HG03571 (cell line): ENCODE results near the gene CHFR.
"Not testable (repeated sequence)": the region's sequence is repeated elsewhere in the genome, so short reads cannot be mapped to it uniquely, and the experiment has no call there.

ENCODE experiments used
- ATAC-seq: cut with Tn5 transposase; IDR thresholded peaks from one replicate; pipeline ENCODE4 v1.9.1; 2021; ENCODE audit not compliant: unreplicated experiment

CHFR gene

DNA sequence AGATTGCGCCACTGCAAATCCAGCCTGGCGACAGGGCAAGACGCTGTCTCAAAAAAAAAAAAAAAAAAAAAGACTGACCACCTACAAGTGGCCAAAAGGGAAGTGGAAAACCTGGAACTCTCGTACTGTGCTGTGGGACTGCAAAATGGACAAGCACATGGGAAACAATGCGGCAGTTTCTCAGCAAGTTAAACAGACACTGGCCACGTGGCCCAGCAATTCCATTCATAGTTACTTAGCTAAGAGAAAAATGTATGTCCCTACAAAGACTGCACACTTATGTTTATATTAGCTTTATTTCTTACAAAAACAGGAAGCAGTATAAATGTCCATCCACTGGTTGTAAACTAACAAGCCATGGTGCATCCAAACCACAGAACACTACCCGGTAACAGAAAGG lies 5.6 kb downstream of the CHFR start:
- no peak for ATAC-seq

DNA sequence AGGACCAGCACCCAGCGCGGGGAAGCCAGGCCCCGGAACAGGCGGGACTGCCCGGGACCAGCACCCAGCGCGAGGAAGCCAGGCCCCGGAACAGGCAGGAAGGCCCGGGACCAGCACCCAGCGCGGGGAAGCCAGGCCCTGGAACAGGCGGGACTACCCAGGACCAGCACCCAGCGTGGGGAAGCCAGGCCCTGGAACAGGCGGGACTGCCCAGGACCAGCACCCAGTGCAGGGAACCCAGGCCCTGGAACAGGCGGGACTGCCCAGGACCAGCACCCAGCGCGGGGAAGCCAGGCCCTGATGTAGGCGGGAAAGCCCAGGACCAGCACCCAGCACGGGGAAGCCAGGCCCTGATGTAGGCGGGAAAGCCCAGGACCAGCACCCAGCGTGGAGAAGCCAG lies 12.8 kb downstream of the CHFR start:
- not testable (repeated sequence) for ATAC-seq

DNA sequence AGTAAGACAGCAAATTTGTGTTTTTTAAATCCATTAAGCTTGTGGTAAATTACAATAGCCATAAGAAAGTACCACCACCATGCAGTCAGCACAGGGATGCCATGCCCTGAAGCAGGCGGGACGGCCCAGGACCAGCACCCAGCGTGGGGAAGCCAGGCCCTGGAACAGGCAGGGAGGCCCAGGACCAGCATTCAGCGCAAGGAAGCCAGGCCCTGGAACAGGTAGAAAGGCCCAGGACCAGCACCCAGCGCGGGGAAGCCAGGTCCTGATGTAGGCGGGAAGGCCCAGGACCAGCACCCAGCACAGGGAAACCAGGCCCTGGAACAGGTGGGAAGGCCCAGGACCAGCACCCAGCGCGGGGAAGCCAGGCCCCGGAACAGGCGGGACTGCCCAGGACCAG lies 13.2 kb downstream of the CHFR start:
- ATAC-seq, result no peak

DNA sequence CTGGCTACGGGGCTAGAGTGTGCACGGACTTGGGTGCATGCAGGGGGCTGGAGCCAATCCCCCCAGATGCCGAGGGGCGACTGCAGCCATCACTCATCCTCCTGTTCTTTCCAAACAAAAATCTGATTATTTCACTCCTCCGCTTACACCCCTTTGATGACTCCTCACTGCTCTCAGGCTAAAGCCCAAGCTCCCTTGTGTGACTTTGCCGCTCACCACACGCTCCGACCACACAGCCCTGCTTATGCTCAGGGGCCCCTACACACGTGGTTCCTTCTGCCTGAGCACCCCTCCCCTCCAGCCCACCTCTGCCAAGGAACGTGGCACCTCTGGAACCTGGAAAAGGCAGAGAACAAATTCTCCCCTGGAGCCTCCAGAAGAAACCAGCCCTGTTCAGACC lies 13.7 kb downstream of the CHFR start:
- ATAC-seq, result no peak

DNA sequence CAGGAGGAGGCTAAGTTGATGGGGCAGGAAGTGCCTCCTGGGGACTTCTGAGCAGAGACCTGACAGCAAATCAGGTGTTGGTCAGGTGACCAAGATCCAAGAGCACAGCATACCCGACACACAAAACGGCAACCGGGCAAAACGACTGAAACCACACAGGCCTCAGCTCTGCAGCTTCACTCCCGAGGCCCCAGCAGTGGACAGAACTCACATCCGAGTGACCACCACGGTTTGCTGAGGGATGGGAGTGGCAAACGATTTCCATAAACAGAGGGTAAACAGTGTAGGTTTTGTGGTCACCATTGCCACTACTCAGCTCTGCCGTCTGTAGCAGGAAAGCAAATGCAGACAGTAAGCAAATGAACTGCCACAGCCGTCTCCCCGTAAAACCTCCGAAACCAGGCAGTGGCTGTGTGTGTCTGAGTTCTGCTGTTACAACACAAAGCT lies 14.4 kb downstream of the CHFR start:
- ATAC-seq, result no peak

DNA sequence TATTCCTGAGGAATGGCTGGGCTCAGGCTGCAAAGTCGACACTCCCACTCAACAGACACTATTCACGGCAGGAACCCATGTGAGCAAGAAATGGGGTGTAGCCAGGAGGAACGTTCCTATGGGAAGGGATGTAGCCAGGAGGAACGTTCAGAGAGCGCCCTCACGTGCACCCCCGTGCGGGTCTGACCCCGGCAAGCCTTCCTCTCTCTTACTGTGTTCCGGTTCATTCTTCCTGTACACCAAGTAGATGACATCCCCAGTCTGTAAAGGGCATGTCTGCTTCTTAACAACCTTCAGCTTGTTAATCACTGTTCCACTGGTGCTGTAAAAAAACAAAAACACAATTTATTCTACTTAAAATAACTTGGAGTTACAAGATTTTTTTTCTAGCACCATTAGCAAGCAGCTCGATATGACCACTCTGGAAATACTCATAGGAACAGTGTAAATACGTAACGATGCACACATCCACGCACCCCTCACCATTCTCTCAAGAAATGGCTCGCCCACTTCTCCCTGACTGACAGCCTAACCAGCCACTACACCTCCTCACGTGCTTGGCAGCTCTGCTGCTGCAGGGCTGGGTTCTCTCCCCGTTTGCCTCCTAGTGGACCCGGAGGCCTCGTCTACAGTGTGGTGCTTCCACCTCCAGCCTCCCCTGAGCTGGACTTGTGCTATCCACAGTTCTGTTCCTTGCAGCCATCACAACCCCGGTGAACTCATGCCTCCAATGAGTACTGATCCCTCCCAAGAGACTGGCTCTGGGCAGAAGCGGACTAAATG lies 15.1 kb downstream of the CHFR start:
- ATAC-seq, result no peak

DNA sequence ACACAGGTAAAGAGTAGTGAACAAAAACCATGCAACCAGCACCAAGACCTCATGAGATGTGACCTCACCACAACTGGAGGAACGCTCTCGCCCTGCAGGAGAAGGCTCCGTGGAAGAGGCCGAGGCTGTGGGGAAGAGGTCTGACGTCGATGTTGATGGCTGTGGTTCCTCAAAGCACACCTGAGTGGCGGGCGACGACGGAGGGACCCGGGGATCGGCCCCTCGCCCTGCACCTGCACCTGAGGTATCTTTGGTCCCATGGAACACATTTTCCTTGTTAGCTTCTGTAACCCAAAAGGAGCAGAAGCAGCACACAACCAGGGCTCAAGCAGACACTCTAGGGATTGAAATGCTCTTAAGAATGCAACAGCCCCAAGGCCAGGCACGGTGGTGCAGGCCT lies 17.9 kb downstream of the CHFR start:
- ATAC-seq, result no peak

DNA sequence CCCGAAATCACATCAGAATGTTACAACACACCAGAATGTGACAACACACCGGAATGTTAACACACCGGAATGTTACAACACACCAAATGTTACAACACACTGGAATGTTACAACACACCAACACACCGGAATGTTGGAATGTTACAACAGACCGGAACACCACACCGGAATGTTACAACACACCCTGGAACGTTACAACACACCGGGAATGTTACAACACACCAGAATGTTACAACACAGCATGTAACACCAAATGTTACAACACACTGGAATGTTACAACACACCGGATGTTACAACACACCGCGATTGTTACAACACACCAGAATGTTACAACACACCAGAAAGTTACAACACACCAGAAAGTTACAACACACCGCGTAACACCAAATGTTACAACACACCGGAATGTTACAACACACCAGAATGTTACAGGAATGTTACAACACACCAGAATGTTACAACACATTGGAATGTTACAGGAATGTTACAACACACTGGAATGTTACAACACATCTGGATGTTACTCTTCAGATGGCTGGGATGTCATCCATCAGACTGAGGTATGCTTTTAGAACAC lies 21.1 kb downstream of the CHFR start:
- ATAC-seq, result no peak

DNA sequence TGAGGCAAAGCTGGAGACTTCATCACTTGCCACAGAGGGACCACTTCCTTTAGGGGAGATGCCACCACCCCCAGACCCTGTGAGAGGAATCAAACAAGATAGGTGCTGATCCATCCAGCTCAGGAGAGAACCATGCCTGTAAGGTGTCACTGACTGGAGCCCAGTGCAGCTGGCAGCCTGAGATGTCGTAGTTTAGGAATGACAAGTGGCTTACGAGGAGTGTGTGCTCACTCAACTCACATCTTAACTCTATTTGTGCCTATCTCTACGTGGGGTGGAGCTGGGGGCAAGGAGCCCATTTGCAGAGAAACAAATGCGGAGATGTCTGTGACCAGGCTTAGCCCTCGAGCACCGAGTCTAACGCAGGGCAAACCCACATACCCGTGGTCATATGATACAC lies 25.8 kb downstream of the CHFR start:
- no peak for ATAC-seq

DNA sequence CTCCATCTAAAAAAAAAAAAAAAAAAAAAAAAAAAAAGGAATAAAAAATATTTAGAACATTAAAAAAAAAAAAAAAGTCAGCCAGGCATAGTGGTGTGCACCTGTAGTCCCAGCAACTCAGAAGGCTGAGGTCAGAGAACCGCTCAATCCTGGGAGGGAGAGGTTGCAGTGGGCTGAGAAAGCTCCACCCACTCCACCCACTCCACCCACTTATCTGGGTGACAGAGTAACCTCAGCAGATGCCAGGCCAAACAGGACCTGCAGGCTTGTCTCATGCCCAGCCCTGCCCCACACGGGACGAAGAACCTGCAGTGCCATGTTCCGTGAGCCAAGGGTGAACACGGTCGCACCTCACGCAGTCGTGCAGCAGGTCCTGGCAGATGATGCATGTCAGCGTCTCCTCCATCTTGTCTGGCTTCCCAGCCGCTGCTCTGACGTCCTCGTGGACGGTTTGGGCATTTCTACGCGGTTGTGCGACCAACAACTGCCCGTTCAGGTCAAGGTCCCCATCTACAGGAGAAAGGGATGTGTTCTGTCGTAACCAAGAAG lies 28.6 kb downstream of the CHFR start:
- ATAC-seq, result no peak

DNA sequence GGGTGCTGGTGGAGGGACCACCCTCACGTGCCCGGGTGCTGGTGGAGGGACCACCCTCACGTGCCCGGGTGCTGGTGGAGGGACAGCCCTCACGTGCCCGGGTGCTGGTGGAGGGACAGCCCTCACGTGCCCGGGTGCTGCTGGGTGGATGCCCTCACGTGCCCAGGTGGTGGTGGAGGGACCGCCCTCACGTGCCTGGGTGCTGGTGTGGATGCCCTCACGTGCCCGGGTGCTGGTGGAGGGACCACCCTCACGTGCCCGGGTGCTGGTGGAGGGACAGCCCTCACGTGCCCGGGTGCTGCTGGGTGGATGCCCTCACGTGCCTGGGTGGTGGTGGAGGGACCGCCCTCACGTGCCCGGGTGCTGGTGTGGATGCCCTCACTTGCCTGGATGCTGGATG lies 30.4 kb downstream of the CHFR start:
- ATAC-seq, result not testable (repeated sequence)

DNA sequence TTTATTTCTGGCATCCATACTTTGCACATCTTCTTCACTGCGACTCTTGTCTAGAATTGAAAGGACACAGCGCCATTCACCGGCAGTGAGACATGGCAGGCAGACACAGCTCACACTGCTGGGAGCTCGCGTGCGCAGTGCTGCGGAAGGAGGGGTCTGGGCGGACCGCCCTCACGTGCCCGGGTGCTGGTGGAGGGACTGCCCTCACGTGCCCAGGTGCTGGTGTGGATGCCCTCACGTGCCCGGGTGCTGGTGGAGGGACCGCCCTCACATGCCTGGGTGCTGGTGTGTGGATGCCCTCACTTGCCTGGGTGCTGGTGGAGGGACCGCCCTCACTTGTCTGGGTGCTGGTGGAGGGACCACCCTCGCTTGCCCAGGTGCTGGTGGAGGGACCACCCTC lies 30.8 kb downstream of the CHFR start:
- no peak for ATAC-seq

DNA sequence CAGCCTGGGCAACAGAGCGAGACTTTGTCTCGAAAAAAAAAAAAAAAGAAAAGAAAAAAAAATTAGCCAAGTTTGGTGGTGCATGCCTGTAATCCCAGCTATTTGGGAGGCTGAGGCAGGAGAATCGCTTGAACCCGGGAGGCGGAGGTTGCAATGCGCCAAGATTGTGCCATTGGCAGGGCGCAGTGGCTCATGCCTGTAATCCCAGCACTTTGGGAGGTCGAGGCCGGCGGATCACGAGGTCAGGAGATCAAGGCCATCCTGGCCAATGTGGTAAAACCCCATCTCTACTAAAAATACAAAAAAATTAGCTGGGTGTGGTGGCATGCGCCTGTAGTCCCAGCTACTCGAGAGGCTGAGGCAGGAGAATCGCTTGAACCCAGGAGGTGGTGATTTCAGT lies 32.2 kb downstream of the CHFR start:
- ATAC-seq, result not testable (repeated sequence)

DNA sequence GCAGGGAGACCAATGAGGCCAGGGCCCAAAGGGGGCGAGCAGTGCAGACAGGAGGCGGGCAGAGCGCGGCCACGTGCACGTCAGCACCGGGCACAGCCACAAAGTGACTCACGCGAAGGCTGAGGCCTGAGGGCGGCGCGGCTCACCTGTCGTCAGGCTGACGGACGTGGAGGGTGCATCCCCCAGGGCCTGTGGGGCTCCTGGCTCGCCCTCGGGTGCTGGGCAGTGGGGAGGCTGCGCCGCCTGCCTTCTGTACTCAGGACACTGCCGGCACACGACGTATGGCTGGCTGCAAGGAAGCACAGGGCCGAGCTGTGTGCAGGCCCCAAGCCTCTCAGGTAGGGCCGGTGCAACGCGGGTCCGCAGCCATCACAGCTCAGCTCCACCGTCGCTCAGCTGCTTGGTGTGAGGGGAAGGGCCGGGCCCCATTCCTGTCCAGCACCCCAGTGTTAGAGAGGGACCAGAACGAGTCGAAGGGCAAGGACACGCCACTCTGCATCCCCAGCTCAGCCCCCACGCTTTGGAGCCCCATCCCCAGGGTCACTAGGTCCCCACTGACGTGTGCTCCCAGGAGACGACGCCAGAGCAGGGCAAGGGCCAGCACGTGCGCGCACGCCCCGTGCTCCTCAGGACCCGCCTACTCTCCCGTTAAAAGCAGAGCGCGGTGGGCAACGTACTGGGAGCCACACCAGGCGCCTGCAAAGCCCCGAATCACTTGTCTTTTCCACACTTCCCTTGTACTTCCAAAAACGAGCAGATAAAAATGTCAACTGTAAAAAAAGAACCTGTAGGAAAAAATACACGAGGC lies 33.9 kb downstream of the CHFR start:
- no peak for ATAC-seq

DNA sequence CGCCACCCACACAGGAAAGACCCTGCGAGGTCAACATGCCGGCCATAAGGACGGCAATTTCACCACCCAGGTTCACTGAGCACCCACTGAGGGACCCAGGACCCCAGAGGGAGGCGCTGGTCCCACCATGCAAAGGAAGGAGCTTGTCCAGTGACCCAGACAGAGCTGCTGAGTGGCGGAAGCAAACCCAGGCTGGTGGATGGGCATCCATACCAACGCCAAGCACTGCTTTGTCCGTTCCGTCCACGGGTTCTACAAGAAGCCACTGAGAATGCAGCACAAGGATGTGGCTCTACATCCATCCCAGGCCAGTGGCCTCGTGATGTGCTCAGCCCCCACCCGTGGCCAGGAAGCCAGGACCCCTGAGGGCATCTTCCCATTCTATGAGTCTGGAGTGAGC lies 34.9 kb downstream of the CHFR start:
- no peak for ATAC-seq

DNA sequence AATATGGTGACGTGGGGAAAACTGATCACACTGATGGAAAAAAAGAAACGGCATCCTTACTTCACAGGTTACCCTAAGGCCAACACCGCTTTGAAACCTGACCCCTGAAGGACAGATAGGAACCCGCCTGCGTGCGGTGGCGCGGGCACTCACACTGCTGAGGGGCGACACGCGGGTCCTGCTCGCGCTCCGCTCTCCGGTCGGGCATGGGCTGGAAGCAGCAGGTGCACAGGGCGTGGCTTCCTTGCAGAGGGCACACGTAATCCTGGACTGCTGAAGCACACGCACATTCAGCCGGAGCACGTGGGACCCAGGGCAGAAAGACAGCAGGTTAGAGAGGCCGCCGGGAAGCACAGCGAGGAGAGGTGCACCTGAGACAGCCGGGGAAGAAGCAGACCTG lies 35.9 kb downstream of the CHFR start:
- ATAC-seq, result no peak

DNA sequence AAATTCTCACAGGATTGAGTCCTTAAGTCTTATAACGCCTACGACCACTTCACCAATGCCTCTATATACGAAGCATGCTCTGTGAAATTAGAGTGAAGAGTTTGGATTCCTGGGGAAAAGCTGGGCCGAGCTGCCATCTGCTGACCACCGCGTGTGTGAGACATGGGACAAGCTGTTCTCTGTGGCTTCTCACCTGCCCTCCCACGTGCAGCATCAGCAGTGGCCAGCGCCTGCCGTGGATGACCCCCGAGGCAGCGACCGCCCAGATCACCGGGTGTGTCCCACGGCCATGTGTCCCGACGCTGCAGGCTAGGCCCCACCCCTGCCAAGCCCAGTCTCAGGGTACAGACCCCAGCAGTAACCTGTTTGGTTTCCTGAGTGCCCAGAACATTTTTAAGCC lies 37.1 kb downstream of the CHFR start:
- ATAC-seq, result no peak

DNA sequence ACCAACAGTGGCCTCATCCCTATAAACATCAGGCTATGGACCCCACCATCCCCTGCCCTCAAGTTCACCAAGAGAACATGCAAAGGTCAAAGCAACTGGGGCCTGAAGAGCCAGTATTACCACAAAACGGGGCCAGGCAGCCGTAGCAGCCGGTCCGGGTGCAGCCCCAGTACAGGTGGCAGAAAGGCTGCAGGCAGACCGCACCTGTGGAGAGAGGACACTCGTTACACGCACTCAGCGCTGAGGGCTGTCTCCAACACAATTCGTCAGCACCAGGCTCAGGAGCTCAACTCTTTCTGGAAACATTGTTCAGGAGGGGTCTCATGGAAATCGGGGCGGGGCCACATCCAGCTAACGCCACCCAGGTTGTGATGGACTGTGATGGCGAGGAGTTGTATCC lies 38.9 kb downstream of the CHFR start:
- ATAC-seq, result no peak

DNA sequence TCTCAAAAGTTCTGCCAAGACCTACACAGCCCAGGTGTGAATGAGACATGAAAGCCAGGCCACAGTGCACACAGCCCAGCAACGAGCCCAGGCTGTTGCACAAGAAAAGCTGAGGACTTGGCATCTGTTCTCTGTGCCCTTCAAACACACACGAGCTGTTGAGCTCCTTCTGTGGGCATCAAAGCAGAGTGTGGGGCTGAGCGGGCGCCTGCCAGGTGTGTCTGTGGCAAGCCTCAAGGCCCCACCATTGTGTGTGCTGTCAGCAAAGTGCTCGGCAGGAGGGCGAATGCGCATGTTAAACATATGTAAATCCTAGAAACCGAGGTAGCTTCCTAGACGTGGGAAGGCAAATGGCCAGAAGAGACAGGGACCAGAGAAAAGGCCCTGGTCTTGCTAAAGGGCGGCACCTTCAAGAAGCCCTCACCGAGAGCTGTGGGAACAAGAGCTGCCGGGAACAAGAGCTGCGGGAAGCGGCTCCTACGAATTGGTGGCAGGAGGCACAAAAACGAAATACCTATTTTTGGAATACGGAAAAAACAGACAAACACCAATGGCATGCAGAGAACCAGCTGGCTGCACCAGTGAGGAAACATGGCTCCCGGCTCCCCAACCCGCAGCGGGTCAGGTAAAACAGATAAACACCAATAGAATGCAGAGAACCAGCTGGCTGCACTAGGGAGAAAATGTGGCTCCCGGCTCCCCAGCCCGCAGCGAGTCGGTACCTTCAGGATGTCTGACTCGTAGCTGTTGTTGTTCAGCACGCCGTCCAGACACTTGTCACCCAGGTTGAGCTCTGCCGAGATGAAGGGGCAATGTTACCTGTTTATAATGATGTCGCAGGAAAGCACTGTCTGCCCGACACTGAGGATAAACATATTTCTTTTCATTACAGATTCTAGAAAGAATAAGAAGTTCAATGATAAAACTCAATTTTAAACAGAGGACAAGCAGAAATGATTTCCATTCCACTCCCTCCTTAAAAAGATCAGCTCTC lies 39.7 kb downstream of the CHFR start:
- no peak for ATAC-seq

DNA sequence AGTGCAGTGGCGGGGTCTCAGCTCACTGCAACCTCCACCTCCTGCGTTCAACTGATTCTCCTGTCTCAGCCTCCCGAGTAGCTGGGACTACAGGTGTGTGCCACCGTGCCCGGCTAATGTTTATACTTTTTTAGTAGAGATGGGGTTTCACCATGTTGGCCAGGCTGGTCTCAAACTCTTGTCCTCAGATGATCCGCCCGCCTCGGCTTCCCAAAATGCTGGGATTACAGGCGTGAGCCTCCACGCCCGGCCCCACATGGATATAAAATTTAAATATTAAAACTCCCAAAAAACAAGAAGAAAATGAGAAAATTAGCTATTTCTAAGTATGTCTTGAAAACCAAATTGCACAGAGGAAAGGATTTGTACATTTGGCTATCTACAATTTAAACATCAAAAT lies 42.7 kb downstream of the CHFR start:
- not testable (repeated sequence) for ATAC-seq
